Measurements from ENCODE around the gene RPL27A.

RPL27A gene

GRCh38 chr11:8723711-8724110, 41.1 kb downstream of the RPL27A start:
- no peak for DNase-seq

DNA sequence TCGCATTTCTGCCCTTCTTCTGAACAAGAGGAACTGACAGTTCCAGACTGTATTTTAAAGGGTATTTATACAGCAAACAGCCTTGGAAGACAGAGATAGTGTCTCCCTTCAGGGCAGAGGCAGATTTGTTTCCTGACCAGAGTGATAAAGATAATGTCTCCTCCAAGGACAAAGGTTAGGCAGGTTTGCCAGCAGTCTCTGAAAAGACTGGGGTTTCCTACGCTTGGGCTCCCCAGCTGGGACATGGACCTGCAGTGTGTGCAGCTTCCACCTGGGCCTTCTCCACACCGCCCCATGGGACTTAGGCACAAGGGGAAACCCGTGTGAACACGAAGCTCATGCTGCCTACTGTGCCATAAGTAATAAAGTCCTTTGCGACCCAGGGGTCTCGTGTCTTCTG, 42.1 kb downstream of the RPL27A start:
- DNase-seq, result no peak

- DNase-seq, result no peak
These were observed 43.8 kb downstream of the RPL27A start for GRCh38 chr11:8726395-8726794.

DNA sequence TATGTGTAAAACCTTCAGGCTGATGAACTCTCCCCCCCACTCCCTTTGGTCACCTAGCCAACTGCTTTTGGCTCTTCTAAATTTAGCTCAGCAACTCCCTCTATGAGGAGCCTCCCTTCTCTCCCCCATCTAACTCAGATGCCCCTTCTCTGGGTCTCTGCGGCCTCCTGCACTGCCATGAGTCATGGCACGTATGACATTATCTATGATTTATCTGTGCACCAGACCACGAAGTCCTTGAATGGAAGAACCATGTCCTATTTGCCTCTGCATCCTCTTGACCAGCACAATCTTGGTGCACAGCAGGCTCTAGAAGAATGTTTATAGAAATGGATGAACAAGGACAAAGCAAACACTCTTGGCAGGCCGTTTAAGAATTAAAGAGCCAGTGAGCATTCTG, 46.0 kb downstream of the RPL27A start:
- no peak for DNase-seq

DNA sequence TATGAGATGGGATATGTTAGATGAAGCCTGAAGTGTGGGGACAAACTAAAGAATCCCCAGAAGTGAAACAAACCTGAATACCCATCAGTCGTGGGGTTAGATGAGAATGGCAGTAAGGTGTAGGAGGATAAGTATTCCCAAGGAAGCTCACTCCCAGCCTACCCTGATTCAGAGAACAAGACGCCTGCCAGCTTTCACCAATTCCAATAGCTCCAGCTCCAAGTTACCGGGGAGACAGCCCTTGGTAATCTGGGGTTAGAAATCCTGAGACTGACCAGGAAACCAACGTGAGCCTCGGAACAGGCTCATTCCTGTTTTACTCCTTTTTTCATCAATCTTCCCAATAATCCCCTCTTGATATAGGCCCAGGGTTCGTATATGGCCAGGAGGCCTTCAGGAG, 46.5 kb downstream of the RPL27A start:
- DNase-seq, result no peak

- DNase-seq, result no peak
These were observed 47.5 kb downstream of the RPL27A start for GRCh38 chr11:8729837-8730696.

GRCh38 chr11:8730697-8731020, 48.1 kb downstream of the RPL27A start:
- DNase-seq, result no peak

GRCh38 chr11:8731647-8732323, 49.2 kb downstream of the RPL27A start:
- DNase-seq, result no peak

- DNase-seq, result no peak
These were observed 49.7 kb downstream of the RPL27A start for GRCh38 chr11:8732324-8732670.

DNA sequence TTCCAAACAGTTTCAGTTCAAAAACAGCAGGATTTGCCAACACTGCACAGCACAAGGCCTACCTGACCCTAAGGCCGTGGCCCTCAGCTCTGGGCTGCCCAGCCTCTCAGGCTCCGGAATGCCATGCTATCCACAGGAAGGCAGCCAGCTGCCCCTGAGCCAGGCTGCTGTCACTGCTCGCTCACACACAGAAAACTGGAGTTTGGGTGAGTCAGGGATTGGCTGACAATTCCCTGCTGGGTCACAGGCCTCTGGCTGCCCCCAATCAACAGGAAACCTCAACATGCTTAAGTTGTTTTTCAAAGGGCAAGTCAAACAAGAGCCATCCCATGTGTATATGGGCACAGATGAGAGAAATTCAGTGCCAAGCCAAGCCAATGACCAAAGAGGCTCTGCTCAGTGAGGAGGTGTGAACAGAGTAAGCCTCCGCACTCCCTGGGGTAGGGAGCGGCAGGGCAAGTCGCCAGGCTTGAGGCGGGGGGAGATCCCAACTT, 50.2 kb downstream of the RPL27A start:
- DNase-seq, result peak; percentile 73

- DNase-seq, result no peak
These were observed 51.3 kb downstream of the RPL27A start for GRCh38 chr11:8733852-8734251.

DNA sequence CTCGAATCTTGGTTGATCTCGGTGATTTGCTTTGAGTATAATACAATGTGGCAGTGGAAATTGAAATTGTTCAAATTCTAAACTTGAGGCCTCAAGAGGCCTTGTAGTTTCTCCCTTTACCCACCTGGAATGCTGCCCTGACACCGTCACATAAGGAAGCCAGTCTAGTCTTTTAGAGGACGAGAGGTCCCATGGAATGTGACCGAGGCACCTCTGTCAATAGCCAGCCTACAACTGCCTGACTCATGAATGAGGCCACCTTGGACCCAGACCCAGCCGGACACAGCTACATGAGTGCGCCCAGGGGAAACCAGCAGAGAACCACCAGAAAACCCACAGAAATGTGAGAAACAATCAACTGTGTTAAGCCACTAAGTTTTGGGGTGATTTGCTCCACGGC, 52.5 kb downstream of the RPL27A start:
- DNase-seq, result no peak

DNA sequence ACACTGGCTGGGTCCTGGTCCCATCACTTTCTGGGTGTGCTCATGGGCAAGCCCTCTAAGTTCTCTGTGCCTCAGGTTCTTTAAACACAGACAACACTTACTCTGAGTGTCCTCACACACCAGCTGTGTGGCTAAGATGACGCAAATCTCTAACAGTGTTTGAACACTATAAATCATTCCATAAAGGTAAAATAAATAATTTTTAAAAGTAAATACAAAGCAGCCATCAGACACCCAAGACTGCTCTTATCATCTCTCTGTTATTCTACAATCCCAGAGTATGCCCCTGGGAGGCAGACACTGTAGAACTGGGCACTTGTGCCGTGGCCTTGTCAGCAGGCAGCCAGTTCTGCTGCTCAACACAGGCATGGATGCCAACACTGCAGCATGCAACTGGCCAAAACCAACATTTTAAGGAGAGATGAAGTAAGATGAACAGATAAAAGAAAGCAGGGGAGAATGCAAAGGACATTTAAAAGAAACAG, 56.8 kb downstream of the RPL27A start:
- DNase-seq, result peak; percentile 23
